Measurements from ENCODE around the gene WDFY2.

Gene WDFY2

GRCh38 chr13:51778392-51778791, 194.1 kb downstream of the WDFY2 start:
- no peak for DNase-seq

DNA sequence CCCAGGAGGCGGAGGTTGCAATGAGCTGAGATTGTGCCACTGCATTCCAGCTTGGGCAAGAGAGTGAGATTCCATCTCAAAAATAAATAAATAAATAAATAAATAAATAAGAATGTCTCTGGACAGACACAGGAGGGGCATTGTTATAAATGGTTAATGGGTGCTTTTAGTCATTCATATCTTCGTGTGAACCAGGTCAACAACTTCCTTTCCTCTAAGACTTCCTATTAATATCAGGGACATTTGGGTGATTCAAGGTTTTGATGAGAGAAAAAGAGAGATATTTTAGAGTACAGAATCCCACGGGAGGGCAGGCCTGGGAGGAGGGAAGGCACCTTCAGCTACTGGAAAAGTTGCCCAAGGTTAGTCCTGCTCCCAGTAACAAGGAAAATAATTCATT, 195.8 kb downstream of the WDFY2 start:
- DNase-seq, result no peak

DNA sequence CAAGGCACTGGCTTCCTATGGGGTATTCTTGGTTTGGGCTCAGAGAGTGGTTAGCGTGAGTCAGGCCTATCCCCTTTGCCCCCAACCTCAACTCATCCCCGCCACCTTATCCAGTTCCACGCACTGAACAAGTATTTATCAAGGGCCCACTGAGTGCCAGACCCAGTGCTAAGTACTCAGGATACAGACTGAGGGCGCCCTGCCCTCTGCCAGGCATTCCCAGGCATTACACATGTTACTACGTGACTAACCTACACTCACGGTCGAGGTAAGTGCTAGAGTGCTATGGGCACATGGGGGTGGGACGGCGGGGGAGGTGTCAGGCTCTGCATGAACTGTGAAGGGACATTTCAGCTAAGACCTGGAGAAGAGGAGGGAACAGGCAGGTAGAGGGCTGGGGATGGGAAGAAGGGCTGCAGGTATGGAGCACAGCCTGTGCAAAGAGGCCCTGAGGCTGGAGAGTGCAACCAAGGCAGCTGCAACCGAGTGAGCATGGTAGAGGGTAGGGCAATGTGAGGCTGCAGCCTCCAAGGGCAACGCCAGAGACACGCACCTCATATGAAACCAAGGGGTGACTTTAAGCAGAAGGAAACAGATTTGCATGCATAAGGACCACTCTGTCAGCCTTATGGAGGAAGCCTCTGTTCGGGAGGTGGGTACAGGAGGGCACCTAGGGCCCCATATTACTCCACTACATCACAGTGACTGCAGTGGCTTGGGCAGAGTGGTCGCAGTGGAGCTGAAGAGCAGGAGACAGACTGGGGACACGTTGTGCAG, 197.2 kb downstream of the WDFY2 start:
- no peak for DNase-seq

DNA sequence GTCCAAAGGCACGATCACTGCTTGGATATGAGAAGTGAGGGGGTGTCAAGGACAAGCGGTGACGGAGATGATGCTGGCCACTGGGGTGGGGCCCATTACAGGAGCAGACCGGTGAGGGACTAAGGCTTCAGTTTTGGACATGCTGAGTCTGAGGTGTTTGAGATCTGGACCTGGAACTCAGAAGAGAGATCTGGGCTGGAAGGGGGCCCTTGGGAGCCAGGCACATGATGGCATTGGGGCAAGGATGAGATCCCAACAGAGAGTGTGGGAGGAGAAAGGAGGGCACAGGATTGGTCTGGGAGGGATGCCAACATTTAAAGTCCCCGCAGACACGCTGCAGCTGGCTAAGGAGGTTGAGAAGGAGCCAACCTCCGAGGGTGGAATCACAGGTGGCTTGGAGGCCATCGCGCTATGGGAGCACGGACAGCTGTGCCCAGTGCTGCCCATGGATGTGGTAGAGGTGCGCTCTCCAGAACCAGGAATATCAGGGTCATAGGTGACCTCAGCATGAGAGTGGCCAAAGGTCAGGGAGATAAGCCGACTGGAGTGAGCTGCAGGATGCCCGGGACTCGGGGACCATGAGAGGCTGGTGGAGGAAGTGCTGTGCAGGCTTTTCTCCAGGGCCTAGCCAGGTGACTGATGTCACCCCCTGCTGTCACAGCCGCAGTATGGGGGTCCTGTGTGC, 197.9 kb downstream of the WDFY2 start:
- DNase-seq, result no peak

DNA sequence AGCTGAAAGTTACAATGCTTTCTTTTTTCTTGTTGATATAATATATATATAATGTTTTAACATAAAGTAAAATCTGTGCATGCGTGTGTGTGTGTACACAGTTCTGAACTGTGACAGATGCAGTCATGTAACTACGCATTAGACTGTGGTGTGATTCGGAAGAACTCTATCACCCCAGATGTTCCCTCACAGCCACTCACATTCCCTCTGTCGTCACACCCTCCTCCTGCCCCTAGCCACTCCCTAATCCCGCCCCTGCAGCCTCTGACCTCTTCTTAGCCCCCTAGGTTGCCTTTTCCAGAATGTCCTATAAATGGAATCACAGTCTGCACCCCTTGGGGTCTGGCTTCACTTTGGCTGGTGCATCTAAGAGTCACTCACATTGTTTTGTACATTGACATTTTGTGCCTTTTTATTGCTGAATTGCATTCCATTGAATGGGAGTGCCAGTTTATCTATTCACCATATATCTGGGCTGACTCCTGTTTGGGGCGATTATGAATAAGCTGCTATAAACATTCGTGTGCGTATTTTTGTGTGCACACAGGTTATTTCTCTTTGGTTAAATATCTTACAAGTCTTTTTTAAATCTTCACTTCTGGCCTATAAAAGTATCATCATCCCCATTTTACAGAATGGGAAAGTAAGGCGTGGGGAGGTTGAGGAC, 199.3 kb downstream of the WDFY2 start:
- no peak for DNase-seq

- DNase-seq, result no peak
Measured at GRCh38 chr13:51784097-51784496, 199.8 kb downstream of the WDFY2 start.

GRCh38 chr13:51785712-51786424, 201.6 kb downstream of the WDFY2 start:
- DNase-seq, result no peak

DNA sequence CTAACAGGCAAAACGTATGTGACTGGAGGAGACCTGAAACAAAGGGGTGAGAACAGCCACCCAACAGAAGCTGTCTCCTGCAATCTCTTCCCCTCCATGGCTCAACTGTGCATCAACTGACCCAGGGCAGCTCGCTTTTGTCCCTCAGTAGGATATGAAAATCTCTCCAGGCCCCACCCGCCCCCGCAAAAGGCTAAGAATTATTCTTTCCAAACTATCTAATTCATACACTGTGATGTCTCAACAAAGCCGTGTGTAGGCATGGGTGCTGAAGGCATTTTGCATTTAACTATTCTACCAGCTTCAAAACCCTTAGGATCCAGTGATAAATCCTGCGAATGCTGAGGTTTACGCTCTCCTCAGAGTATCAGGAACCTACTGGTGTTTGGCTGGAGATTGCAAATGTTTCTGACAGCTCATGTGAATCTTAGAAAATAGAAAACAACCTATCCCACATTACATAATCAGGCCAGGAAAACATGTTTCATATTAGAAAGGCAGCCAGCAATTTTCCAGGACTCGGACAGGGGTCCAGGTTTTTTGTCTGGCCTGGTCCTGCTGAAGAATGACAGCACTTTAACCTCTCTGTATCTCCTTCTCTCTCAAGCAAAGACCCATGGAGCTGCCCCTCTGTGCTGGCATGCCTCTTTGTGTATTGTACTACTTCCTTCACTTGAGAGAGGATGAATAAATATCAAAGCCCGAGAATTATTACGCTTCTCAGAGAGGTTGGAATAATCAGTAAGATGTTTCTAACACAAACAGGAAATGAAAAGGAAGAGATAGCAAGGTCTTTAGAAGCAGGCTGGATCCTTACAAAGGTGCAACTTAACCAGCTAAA, 202.4 kb downstream of the WDFY2 start:
- no peak for DNase-seq

- DNase-seq, result peak; percentile 61
Measured at GRCh38 chr13:51793570-51794271, 209.5 kb downstream of the WDFY2 start.

DNA sequence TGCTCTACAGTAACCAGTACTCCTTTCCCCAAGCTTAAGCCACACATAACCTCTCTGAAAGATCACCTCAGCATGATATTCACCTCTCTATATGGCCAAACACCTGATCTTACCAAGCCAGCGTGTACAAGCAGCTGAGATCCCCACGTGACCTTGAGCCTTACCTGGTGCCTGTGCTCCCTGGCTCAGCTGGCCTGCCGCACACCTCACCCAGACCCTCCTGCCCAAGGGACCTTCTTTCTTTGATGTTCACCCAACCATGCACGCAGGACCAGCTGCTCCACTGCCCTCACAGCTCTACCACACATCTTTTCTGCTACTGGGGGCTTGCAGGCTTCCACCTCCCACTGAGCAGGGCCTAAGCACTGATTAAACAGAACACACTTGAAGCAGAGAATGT, 210.7 kb downstream of the WDFY2 start:
- DNase-seq, result no peak

GRCh38 chr13:51795419-51795818, 211.2 kb downstream of the WDFY2 start:
- no peak for DNase-seq

DNA sequence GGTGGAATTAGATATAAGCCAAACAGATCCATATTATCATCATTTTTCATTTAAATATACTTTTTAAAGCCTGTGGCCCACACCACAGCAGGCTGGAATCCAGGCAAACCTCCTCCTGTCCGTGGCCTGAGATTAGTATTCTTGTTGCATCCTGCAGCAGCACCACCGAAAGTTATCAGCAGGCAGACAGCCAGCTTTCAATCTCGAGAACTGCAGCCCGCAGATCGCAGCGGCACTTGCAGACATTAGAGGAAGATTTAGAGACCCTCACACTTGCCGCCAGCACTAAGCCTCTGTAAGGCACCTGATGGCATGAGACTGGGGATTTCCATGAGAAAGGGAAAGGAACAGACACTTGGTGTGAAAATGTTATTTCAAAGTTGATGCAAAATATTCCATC, 212.3 kb downstream of the WDFY2 start:
- DNase-seq, result no peak

GRCh38 chr13:51797664-51798488, 213.6 kb downstream of the WDFY2 start:
- DNase-seq, result peak; percentile 59

DNA sequence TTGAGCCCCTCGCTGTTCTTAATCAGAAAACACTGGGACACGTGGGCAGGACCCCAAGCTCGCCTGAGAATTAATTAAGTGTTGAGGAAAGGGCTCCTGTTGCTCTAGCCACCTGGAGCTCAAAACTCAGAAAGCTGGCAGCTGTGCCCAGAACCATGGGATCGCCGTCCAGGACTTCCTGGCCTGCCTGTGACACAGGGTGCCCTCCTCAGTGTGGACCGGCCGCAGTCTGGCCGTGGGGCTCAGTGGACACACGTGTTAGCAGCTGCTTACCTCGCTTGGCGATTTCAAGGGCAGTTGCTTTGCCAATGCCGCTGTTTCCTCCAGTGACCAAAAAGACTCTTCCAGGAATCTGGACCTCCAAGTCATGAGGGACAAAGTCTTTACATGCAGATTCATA, 215.0 kb downstream of the WDFY2 start:
- DNase-seq, result no peak

DNA sequence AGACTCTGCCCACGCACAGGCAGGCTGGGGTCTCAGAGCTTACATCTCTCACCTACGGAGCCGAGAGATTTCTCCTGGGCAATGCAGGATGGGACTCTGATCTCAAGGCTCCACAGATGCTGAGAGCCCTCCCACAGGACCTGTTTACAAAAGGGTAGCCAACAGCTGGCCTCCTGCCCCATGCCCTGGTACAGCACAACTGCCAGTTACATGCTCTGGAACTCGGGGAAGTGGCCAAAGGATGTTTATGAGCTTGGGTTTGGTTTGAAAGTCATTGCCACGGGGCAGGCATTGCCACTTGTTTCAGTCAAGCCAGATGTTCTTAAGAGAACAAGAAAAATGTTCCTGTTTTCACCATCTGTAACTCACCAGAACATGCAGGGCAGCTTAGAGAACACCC, 216.2 kb downstream of the WDFY2 start:
- DNase-seq, result no peak

- no peak for DNase-seq
Measured at GRCh38 chr13:51801631-51802099, 217.4 kb downstream of the WDFY2 start.

DNA sequence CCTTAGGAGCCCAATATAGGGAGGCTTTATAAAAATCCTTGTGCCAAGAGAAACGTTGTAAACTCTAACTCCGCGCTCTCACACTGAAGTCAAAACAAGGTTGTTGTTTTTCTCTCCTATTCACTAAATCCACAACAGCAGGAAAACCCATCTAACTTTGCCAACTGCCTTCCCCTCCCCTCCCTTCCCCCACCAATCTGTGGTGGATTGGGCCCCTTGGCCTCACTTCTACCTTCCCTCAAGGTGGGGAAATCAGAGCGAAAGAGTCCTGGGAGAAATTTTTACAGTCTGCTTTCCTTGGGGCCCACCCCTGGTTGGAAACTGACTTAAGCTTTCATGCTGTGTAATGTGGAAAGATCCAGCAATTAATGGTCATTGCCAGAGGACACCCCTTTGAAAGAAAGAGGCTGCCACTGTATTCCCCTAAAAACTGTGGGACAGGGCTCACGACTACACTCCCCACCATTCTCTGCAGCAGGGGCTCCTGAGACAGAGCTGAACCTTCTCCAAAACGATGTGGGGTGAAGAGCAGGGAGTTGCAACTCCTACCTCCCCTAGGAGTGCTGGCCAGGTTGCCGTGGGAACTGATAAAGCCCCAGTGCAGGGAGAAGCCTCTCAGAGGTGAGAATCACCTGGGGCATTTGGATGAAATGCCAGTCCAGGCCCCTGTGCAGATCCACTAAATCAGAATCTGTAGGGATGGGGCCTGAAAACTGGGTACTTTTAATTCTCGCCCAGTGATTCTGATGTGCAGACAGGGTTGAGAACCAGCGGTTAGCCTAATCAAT, 218.6 kb downstream of the WDFY2 start:
- no peak for DNase-seq

DNA sequence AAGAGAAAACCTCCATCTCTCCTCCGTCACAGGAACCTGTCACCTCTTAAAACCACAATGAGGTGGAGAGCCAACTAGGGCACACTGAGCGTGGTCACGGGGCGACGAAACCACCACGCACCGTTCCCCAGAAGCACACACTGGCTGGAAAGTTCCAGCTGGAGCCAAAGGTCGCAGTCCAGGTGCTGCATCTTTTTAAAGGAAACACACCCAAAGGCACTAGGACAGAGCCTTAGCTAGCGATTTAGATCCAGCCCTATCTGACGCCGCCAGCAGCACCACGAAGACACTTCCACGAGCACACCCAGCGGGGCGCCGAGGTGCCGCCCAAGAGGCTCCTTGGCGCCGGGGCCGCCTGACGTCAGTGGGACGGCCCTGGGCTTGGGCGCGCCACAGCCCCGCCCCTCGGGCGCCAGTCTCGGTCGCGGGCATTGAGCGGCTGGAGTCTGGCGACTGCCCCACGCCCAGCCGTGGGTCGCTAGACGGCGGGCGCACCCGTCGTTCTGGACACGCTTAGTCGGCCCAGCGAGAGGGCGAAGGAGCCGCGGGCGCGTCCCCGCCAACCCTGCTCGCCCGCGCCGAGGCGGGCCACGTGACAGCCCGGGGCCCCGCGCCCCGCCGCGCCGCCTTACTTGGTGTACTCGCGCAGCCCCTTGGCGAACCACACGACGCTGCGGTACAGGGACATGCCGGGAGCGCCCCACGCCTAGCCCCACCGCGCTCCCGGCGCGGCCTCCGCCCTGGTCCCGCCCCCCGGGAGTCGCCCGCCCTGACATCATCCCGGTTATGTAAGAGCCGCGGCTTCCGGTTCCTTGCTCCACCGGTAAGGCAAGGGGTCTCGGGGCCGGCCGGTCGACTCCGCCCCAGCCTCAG, 219.4 kb downstream of the WDFY2 start, which contains the start of gene DHRS12:
Gene DHRS12 (minus strand): TSS at position 742 of the 873 bp plus-strand sequence. CDS start 4,504 bp downstream, outside the sequence.
- DNase-seq, result peak; percentile 26

Measured in kidney glomerular epithelial cell (primary cell).